GM12892 (cell line): Measurements from ENCODE around the gene UBA5.
"Not testable (repeated sequence)": the region's sequence is repeated elsewhere in the genome, so short reads cannot be mapped to it uniquely, and the experiment has no call there.

Source experiments
- POLR2A ChIP-seq: IDR thresholded peaks from 2 replicates; pipeline ENCODE4 v1.6.1; 2011; ENCODE audit warnings: low read depth, low read length, control low read depth
- POLR2AphosphoS5 ChIP-seq: IDR thresholded peaks from 2 replicates; pipeline ENCODE4 v1.6.1; 2011; ENCODE audit warnings: low read depth, low read length, control low read depth
- TAF1 ChIP-seq: IDR thresholded peaks from 2 replicates; pipeline ENCODE4 v1.6.1; 2011; ENCODE audit warnings: low read depth, mild to moderate bottlenecking, control low read depth, low read length, borderline replicate concordance

DNA sequence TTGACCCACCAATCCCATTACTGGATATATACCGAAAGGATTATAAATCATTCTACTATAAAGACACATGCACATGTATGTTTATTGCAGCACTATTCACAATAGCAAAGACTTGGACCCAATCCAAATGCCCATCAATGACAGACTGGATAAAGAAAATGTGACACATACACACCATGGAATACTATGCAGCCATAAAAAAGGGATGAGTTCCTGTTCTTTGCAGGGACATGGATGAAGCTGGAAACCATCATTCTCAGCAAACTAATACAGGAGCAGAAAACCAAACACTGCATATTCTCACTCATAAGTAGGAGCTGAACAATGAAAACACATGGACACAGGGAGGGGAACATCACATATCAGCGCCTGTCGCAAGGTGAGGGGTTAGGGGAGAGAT is 44.8 kb upstream of the UBA5 start:
- not testable (repeated sequence) for TF ChIP-seq POLR2A, TAF1, POLR2AphosphoS5
